GM23338 (cell line): ENCODE data around the gene HTT. TPM values are rescaled to one million over a fixed set of nuclear protein-coding genes. Genes with fewer than 3 reads are reported as not detected.

Source experiments
- ATAC-seq: fragments of 200-7000 bp; cut with Tn5 transposase; 3 replicates; pipeline ENCODE4 v1.9.1; 2020
- DNase-seq: peaks from one replicate; pipeline ENCODE4 v3.0.0-alpha.2; 2015; ENCODE audit warnings: low spot score
- H2AFZ ChIP-seq: fragments of 200-600 bp; sonication (generic); 2 replicates; pipeline ENCODE4 v1.8.0; 2016; ENCODE audit warnings: antibody characterized with exemption, mild to moderate bottlenecking, moderate library complexity
- H3F3A ChIP-seq: fragments of 200-600 bp; sonication (generic); replicated peaks from 2 replicates; pipeline ENCODE4 v1.8.0; 2017; ENCODE audit warnings: antibody characterized with exemption, mixed run types, low read depth
- H3K27ac ChIP-seq: fragments of 200-600 bp; sonication (generic); 2 replicates; pipeline ENCODE4 v1.6.1; 2016; ENCODE audit warnings: low read depth
- H3K27me3 ChIP-seq: fragments of 200-600 bp; sonication (generic); 2 replicates; pipeline ENCODE4 v1.8.0; 2016; ENCODE audit warnings: mild to moderate bottlenecking, mixed run types, moderate library complexity; ENCODE audit not compliant: insufficient read depth
- H3K36me3 ChIP-seq: fragments of 200-600 bp; sonication (generic); 2 replicates; pipeline ENCODE4 v1.8.0; 2016; ENCODE audit warnings: mild to moderate bottlenecking; ENCODE audit not compliant: insufficient read depth
- H3K4me1 ChIP-seq: fragments of 200-600 bp; sonication (generic); 2 replicates; pipeline ENCODE4 v1.8.0; 2016; ENCODE audit warnings: mild to moderate bottlenecking, moderate library complexity; ENCODE audit not compliant: insufficient read depth
- H3K4me2 ChIP-seq: fragments of 200-600 bp; sonication (generic); 2 replicates; pipeline ENCODE4 v1.7.1; 2017; ENCODE audit warnings: mixed run types
- H3K4me3 ChIP-seq: fragments of 200-600 bp; sonication (generic); 2 replicates; pipeline ENCODE4 v1.6.1; 2016; ENCODE audit warnings: mixed run types
- H3K79me2 ChIP-seq: fragments of 200-600 bp; sonication (generic); replicated peaks from 2 replicates; pipeline ENCODE4 v1.8.0; 2017; ENCODE audit warnings: mild to moderate bottlenecking; ENCODE audit not compliant: insufficient read depth
- H3K9me2 ChIP-seq: fragments of 200-600 bp; sonication (generic); 2 replicates; pipeline ENCODE4 v1.8.0; 2017; ENCODE audit not compliant: insufficient read depth
- H4K20me1 ChIP-seq: fragments of 200-600 bp; sonication (generic); replicated peaks from 2 replicates; pipeline ENCODE4 v1.8.0; 2017; ENCODE audit warnings: mild to moderate bottlenecking; ENCODE audit not compliant: insufficient read depth
- H3K27ac Mint-ChIP-seq: 2 replicates; pipeline ENCODE4 v1.8.0; 2020; ENCODE audit warnings: inconsistent platforms, mild to moderate bottlenecking, moderate library complexity, mixed read lengths
- H3K27me3 Mint-ChIP-seq: 3 replicates; pipeline ENCODE4 v1.8.0; 2022; ENCODE audit warnings: low read depth, mild to moderate bottlenecking, moderate library complexity, mixed read lengths, inconsistent platforms; ENCODE audit not compliant: insufficient read depth, poor library complexity
- H3K36me3 Mint-ChIP-seq: 3 replicates; pipeline ENCODE4 v1.8.0; 2021; ENCODE audit warnings: low read depth, mild to moderate bottlenecking, inconsistent platforms, moderate library complexity, mixed read lengths
- H3K4me1 Mint-ChIP-seq: 3 replicates; pipeline ENCODE4 v1.8.0; 2020; ENCODE audit warnings: mild to moderate bottlenecking, inconsistent platforms, mixed read lengths
- H3K4me3 Mint-ChIP-seq: 3 replicates; pipeline ENCODE4 v1.8.0; 2021; ENCODE audit warnings: moderate library complexity, mild to moderate bottlenecking, inconsistent platforms, mixed read lengths
- H3K9me3 Mint-ChIP-seq: 3 replicates; pipeline ENCODE4 v1.8.0; 2020; ENCODE audit warnings: moderate library complexity, mild to moderate bottlenecking, inconsistent platforms, mixed read lengths
- CREB1 ChIP-seq: fragments of 250-450 bp; sonication (Bioruptor Pico); IDR thresholded peaks from 2 replicates; pipeline ENCODE4 v1.5.0; 2020; ENCODE audit warnings: low read depth, mild to moderate bottlenecking, moderate library complexity
- EZH2 ChIP-seq: fragments of 200-600 bp; sonication (generic); IDR thresholded peaks from one replicate; pipeline ENCODE4 v1.8.0; 2017; ENCODE audit warnings: antibody characterized with exemption, mild to moderate bottlenecking, low read depth; ENCODE audit not compliant: unreplicated experiment
- EZH2phosphoT487 ChIP-seq: fragments of 200-600 bp; sonication (generic); IDR thresholded peaks from one replicate; pipeline ENCODE4 v1.8.1; 2018; ENCODE audit warnings: antibody characterized with exemption; ENCODE audit not compliant: unreplicated experiment
- JUNB ChIP-seq: IDR thresholded peaks from one replicate; pipeline ENCODE4 v1.6.1; 2016; ENCODE audit warnings: antibody characterized with exemption; ENCODE audit not compliant: unreplicated experiment
- NANOG ChIP-seq: IDR thresholded peaks from 2 replicates; pipeline ENCODE4 v1.6.1; 2016; ENCODE audit warnings: antibody characterized with exemption, borderline replicate concordance
- POLR2AphosphoS5 ChIP-seq: IDR thresholded peaks from 2 replicates; pipeline ENCODE4 v1.6.1; 2016; ENCODE audit warnings: antibody characterized with exemption, low read depth
- STAT1 ChIP-seq: IDR thresholded peaks from one replicate; pipeline ENCODE4 v1.6.1; 2016; ENCODE audit warnings: antibody characterized with exemption; ENCODE audit not compliant: unreplicated experiment
- ZNF114 ChIP-seq: fragments of 250-450 bp; sonication (Bioruptor Pico); IDR thresholded peaks from 2 replicates; pipeline ENCODE4 v1.5.0; 2020; ENCODE audit warnings: mild to moderate bottlenecking, moderate library complexity
- ZNF331 ChIP-seq: fragments of 250-450 bp; sonication (Bioruptor Pico); IDR thresholded peaks from 2 replicates; pipeline ENCODE4 v1.5.0; 2020; ENCODE audit warnings: low read depth, mild to moderate bottlenecking, moderate library complexity
- polyA plus RNA-seq: library from polyadenylated mRNA; unstranded; fragments of >200 nt; fragmentation: Nextera tagmentation; extraction: Ambion mirVana; gene quantifications from 2 replicates; pipeline ENCODE4 v1.2.1, GENCODE V29; 2016
- total RNA-seq: library from RNA; depleted of rRNA; stranded (reverse); fragments of >200 nt; shearing (Covaris generic); gene quantifications from 2 replicates; pipeline ENCODE4 v1.2.3, GENCODE V29; 2014
- TF ChIP-seq, protein P1 (sequence below): IDR thresholded peaks from one replicate; pipeline ENCODE4 v1.6.1; 2018; ENCODE audit warnings: antibody characterized with exemption; ENCODE audit not compliant: unreplicated experiment
- TF ChIP-seq, protein P2 (sequence below), 2 experiments: fragments of 200-600 bp in 1 of 2; sonication (generic) in 1 of 2; conservative IDR thresholded peaks; 2 replicates each; pipeline versions ENCODE4 v1.5.1 to v1.6.1; 2016 to 2017; ENCODE audit warnings: antibody characterized with exemption in 2 of 2, low read depth in 2 of 2, mild to moderate bottlenecking in 2 of 2, moderate library complexity in 1 of 2
- TF ChIP-seq, protein P3 (sequence below): IDR thresholded peaks from 2 replicates; pipeline ENCODE4 v1.6.1; 2016; ENCODE audit warnings: antibody characterized with exemption
- TF ChIP-seq, protein P4 (sequence below): fragments of 250-450 bp; sonication (Bioruptor Pico); IDR thresholded peaks from 2 replicates; pipeline ENCODE4 v1.5.0; 2020; ENCODE audit warnings: mild to moderate bottlenecking, moderate library complexity

Gene HTT
- total and polyA plus RNA-seq, 2 experiments from 2014 or later = 26.6 to 67.7 TPM

DNA sequence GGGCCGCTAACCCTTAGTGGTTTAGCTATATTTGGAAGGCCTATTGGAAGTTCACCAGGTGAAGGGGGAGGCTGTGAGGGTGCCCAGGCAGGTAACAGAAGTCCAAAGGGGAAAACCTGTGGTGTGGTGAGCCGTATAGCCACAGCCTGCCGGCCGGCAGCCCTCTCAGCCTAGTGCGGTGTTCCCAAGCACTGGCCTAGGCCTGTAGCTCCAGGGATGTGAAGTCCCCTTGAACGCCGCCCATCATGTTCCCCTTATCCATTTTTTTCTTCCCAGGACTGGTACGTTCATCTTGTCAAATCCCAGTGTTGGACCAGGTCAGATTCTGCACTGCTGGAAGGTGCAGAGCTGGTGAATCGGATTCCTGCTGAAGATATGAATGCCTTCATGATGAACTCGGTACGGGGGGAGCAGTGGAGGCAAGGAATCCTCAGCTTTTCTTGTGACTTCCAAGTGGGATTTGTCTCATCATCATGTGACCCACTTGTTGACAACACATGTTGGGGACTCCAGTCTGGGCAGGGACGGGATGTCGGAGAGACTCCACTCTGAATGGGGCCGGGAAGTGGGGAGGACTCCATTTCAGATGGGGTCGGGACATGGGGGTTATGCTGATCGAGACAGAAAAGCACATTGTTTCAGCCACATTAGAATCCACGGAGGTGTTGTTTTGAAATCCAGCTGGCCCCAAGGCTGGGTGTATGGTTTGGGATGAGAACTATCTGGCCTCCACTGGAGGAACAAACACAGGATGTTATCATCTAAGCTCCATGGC, 135.3 kb downstream of the HTT start (continued):
- TF ChIP-seq, protein P1, sequence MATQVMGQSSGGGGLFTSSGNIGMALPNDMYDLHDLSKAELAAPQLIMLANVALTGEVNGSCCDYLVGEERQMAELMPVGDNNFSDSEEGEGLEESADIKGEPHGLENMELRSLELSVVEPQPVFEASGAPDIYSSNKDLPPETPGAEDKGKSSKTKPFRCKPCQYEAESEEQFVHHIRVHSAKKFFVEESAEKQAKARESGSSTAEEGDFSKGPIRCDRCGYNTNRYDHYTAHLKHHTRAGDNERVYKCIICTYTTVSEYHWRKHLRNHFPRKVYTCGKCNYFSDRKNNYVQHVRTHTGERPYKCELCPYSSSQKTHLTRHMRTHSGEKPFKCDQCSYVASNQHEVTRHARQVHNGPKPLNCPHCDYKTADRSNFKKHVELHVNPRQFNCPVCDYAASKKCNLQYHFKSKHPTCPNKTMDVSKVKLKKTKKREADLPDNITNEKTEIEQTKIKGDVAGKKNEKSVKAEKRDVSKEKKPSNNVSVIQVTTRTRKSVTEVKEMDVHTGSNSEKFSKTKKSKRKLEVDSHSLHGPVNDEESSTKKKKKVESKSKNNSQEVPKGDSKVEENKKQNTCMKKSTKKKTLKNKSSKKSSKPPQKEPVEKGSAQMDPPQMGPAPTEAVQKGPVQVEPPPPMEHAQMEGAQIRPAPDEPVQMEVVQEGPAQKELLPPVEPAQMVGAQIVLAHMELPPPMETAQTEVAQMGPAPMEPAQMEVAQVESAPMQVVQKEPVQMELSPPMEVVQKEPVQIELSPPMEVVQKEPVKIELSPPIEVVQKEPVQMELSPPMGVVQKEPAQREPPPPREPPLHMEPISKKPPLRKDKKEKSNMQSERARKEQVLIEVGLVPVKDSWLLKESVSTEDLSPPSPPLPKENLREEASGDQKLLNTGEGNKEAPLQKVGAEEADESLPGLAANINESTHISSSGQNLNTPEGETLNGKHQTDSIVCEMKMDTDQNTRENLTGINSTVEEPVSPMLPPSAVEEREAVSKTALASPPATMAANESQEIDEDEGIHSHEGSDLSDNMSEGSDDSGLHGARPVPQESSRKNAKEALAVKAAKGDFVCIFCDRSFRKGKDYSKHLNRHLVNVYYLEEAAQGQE = no peak
- no peak for TF ChIP-seq POLR2AphosphoS5
- no peak for TF ChIP-seq NANOG
- TF ChIP-seq ZNF114 (CRISPR knock-in tag) = no peak
- no peak for TF ChIP-seq EZH2phosphoT487
- TF ChIP-seq STAT1 = no peak
- TF ChIP-seq, protein P2, sequence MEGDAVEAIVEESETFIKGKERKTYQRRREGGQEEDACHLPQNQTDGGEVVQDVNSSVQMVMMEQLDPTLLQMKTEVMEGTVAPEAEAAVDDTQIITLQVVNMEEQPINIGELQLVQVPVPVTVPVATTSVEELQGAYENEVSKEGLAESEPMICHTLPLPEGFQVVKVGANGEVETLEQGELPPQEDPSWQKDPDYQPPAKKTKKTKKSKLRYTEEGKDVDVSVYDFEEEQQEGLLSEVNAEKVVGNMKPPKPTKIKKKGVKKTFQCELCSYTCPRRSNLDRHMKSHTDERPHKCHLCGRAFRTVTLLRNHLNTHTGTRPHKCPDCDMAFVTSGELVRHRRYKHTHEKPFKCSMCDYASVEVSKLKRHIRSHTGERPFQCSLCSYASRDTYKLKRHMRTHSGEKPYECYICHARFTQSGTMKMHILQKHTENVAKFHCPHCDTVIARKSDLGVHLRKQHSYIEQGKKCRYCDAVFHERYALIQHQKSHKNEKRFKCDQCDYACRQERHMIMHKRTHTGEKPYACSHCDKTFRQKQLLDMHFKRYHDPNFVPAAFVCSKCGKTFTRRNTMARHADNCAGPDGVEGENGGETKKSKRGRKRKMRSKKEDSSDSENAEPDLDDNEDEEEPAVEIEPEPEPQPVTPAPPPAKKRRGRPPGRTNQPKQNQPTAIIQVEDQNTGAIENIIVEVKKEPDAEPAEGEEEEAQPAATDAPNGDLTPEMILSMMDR (conservative IDR thresholded peaks at IDR 0.05; ENCODE audit: low read depth in 2 of 2) = no peak
- TF ChIP-seq, protein P3, sequence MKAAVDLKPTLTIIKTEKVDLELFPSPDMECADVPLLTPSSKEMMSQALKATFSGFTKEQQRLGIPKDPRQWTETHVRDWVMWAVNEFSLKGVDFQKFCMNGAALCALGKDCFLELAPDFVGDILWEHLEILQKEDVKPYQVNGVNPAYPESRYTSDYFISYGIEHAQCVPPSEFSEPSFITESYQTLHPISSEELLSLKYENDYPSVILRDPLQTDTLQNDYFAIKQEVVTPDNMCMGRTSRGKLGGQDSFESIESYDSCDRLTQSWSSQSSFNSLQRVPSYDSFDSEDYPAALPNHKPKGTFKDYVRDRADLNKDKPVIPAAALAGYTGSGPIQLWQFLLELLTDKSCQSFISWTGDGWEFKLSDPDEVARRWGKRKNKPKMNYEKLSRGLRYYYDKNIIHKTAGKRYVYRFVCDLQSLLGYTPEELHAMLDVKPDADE = no peak
- TF ChIP-seq JUNB = no peak

DNA sequence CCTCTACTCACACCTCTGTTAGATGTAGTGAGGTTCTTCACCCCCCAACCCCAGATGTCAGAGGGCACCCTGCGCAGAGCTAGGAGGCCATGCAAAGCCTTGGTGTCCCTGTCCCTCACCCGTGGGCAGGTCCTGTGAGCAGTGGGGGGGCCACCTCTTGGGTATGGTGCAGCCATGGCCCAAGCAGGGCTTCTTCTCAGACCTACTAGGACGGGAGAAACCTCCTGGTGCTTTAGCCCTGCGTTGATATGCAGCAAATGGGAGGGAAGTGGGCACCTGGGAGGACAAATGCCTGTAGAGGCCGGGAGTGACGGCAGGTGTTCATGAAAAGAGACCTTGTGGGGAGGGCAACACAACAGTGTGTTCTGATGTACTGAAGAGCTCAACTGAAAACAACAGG, 136.0 kb downstream of the HTT start:
- Mint-ChIP-seq H3K4me1 (no peaks in the 10 kb centered on the region), H3K36me3 (peaks cover 70% of the 10 kb centered on the region), H3K27ac (no peak overlapping the region), H3K9me3 (no peaks in the 10 kb centered on the region; the same call in 2 of the 3 replicates), H3K27me3 (no peaks in the 10 kb centered on the region), H3K4me3 (no peak overlapping the region)
- Histone ChIP-seq H3K4me3 (no peak overlapping the region), H3K27ac (no peak overlapping the region), H2AFZ (no peak overlapping the region), H3K9me2 (no peaks in the 10 kb centered on the region), H4K20me1 (no peaks in the 10 kb centered on the region), H3F3A (no peaks in the 10 kb centered on the region), H3K4me1 (no peaks in the 10 kb centered on the region), H3K79me2 (no peaks in the 10 kb centered on the region), H3K27me3 (no peaks in the 10 kb centered on the region), H3K36me3 (peaks cover 50% of the 10 kb centered on the region), H3K4me2 (no peak overlapping the region)
- DNase-seq = no peak
- ATAC-seq = no peak
- TF ChIP-seq EZH2 (no peak), ZNF331 (CRISPR knock-in tag) (no peak), POLR2AphosphoS5 (no peak), NANOG (no peak), JUNB (no peak), CREB1 (CRISPR knock-in tag) (no peak)
- TF ChIP-seq, protein P4, sequence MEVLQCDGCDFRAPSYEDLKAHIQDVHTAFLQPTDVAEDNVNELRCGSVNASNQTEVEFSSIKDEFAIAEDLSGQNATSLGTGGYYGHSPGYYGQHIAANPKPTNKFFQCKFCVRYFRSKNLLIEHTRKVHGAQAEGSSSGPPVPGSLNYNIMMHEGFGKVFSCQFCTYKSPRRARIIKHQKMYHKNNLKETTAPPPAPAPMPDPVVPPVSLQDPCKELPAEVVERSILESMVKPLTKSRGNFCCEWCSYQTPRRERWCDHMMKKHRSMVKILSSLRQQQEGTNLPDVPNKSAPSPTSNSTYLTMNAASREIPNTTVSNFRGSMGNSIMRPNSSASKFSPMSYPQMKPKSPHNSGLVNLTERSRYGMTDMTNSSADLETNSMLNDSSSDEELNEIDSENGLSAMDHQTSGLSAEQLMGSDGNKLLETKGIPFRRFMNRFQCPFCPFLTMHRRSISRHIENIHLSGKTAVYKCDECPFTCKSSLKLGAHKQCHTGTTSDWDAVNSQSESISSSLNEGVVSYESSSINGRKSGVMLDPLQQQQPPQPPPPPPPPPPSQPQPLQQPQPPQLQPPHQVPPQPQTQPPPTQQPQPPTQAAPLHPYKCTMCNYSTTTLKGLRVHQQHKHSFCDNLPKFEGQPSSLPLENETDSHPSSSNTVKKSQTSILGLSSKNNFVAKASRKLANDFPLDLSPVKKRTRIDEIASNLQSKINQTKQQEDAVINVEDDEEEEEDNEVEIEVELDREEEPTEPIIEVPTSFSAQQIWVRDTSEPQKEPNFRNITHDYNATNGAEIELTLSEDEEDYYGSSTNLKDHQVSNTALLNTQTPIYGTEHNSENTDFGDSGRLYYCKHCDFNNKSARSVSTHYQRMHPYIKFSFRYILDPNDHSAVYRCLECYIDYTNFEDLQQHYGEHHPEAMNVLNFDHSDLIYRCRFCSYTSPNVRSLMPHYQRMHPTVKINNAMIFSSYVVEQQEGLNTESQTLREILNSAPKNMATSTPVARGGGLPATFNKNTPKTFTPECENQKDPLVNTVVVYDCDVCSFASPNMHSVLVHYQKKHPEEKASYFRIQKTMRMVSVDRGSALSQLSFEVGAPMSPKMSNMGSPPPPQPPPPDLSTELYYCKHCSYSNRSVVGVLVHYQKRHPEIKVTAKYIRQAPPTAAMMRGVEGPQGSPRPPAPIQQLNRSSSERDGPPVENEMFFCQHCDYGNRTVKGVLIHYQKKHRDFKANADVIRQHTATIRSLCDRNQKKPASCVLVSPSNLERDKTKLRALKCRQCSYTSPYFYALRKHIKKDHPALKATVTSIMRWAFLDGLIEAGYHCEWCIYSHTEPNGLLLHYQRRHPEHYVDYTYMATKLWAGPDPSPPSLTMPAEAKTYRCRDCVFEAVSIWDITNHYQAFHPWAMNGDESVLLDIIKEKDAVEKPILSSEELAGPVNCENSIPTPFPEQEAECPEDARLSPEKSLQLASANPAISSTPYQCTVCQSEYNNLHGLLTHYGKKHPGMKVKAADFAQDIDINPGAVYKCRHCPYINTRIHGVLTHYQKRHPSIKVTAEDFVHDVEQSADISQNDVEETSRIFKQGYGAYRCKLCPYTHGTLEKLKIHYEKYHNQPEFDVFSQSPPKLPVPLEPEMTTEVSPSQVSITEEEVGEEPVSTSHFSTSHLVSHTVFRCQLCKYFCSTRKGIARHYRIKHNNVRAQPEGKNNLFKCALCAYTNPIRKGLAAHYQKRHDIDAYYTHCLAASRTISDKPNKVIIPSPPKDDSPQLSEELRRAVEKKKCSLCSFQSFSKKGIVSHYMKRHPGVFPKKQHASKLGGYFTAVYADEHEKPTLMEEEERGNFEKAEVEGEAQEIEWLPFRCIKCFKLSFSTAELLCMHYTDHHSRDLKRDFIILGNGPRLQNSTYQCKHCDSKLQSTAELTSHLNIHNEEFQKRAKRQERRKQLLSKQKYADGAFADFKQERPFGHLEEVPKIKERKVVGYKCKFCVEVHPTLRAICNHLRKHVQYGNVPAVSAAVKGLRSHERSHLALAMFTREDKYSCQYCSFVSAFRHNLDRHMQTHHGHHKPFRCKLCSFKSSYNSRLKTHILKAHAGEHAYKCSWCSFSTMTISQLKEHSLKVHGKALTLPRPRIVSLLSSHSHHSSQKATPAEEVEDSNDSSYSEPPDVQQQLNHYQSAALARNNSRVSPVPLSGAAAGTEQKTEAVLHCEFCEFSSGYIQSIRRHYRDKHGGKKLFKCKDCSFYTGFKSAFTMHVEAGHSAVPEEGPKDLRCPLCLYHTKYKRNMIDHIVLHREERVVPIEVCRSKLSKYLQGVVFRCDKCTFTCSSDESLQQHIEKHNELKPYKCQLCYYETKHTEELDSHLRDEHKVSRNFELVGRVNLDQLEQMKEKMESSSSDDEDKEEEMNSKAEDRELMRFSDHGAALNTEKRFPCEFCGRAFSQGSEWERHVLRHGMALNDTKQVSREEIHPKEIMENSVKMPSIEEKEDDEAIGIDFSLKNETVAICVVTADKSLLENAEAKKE (CRISPR knock-in tag) = no peak
